HG03439 (cell line): ENCODE measurements around the gene IGIP.
A peak's percentile ranks its signal among the peaks of the same experiment; 100 is the strongest.

Source experiments
- ATAC-seq: cut with Tn5 transposase; IDR thresholded peaks from one replicate; pipeline ENCODE4 v1.9.1; 2021; ENCODE audit warnings: mild to moderate bottlenecking, moderate library complexity; ENCODE audit not compliant: unreplicated experiment

IGIP gene

GRCh38 chr5:140162275-140162674, 36.5 kb downstream of the IGIP start:
- no peak for ATAC-seq

GRCh38 chr5:140162781-140163180, 37.0 kb downstream of the IGIP start:
- ATAC-seq, result no peak

- no peak for ATAC-seq
These were observed 39.6 kb downstream of the IGIP start for GRCh38 chr5:140165101-140165922.

- no peak for ATAC-seq
These were observed 40.2 kb downstream of the IGIP start for GRCh38 chr5:140165923-140166270.

GRCh38 chr5:140166911-140167310, 41.2 kb downstream of the IGIP start:
- ATAC-seq, result no peak

- no peak for ATAC-seq
These were observed 42.6 kb downstream of the IGIP start for GRCh38 chr5:140168371-140168770.

- no peak for ATAC-seq
These were observed 43.7 kb downstream of the IGIP start for GRCh38 chr5:140169410-140169809.

GRCh38 chr5:140172483-140172882, 46.7 kb downstream of the IGIP start:
- ATAC-seq, result no peak

- no peak for ATAC-seq
These were observed 48.3 kb downstream of the IGIP start for GRCh38 chr5:140174014-140174413.

- ATAC-seq, result peak; percentile 95
These were observed 49.0 kb downstream of the IGIP start, which contains the start of gene CYSTM1 for GRCh38 chr5:140174465-140175366. CYSTM1 (plus strand) TSS chr5:140175188; CDS start chr5:140194466, 19,278 bp downstream.

GRCh38 chr5:140175367-140176030, 49.8 kb downstream of the IGIP start:
- ATAC-seq, result peak; percentile 47

- no peak for ATAC-seq
These were observed 50.3 kb downstream of the IGIP start for GRCh38 chr5:140176031-140176387.

GRCh38 chr5:140178086-140178410, 52.3 kb downstream of the IGIP start:
- ATAC-seq, result no peak

GRCh38 chr5:140178482-140179116, 52.9 kb downstream of the IGIP start:
- ATAC-seq, result no peak
